ENCODE measurements around the gene PLA2G4A.

The PLA2G4A gene

GRCh38 chr1:186978596-186979556 is 150.1 kb downstream of the PLA2G4A start:
- 96% methylated on average over 5 of the region's 7 CpGs for WGBS
- Histone ChIP-seq H3K4me3 (ENCODE audit: low read length) (no peak overlapping the region), H3K27ac (ENCODE audit: low read depth, low read length) (no peak overlapping the region)

GRCh38 chr1:186980400-186980799 is 151.7 kb downstream of the PLA2G4A start:
- H3K4me3 ChIP-seq (ENCODE audit: low read length) = no peak overlapping the region
- H3K9ac ChIP-seq (ENCODE audit: low read depth, low read length) = no peak overlapping the region
- H3K4me1 ChIP-seq (ENCODE audit: insufficient read depth, low read length) = peaks cover 9% of the 10 kb centered on the region
- no peaks in the 10 kb centered on the region for H3K27me3 ChIP-seq (ENCODE audit: insufficient read depth, low read length)
- no peaks in the 10 kb centered on the region for H3K36me3 ChIP-seq (ENCODE audit: insufficient read depth, low read length)
- no peak overlapping the region for H3K27ac ChIP-seq (ENCODE audit: low read depth, low read length)
- no peaks in the 10 kb centered on the region for H3K9me3 ChIP-seq (ENCODE audit: insufficient read depth, low read depth, low read length)
- WGBS = 98% methylated on average over 2 of the region's 2 CpGs

More at GRCh38 chr1:186978596-186979556, 150.1 kb downstream of the PLA2G4A start:
- Histone ChIP-seq H3K9me3 (ENCODE audit: insufficient read depth, low read depth, low read length) (no peaks in the 10 kb centered on the region), H3K4me1 (ENCODE audit: insufficient read depth, low read length) (no peaks in the 10 kb centered on the region; the same call in 1 of the 2 replicates), H3K36me3 (ENCODE audit: insufficient read depth, low read length) (no peaks in the 10 kb centered on the region), H3K27me3 (ENCODE audit: insufficient read depth, low read length) (no peaks in the 10 kb centered on the region), H3K9ac (ENCODE audit: low read depth, low read length) (no peak overlapping the region)

- H3K36me3 ChIP-seq (ENCODE audit: insufficient read depth, low read length) = no peaks in the 10 kb centered on the region
- H3K27me3 ChIP-seq (ENCODE audit: insufficient read depth, low read length) = no peaks in the 10 kb centered on the region
- H3K9ac ChIP-seq (ENCODE audit: low read depth, low read length) = no peak overlapping the region
- H3K27ac ChIP-seq (ENCODE audit: low read depth, low read length) = no peak overlapping the region
- WGBS = 97% methylated on average over 3 of the region's 3 CpGs
- peaks cover 13% of the 10 kb centered on the region for H3K4me1 ChIP-seq (ENCODE audit: insufficient read depth, low read length)
- H3K9me3 ChIP-seq (ENCODE audit: insufficient read depth, low read depth, low read length) = no peaks in the 10 kb centered on the region
- H3K4me3 ChIP-seq (ENCODE audit: low read length) = no peak overlapping the region
Measured at GRCh38 chr1:186982116-186982515, 153.4 kb downstream of the PLA2G4A start.

- Histone ChIP-seq H3K9me3 (ENCODE audit: insufficient read depth, low read depth, low read length) (no peaks in the 10 kb centered on the region), H3K27ac (ENCODE audit: low read depth, low read length) (no peak overlapping the region), H3K4me1 (ENCODE audit: insufficient read depth, low read length) (peaks cover 13% of the 10 kb centered on the region), H3K36me3 (ENCODE audit: insufficient read depth, low read length) (no peaks in the 10 kb centered on the region), H3K27me3 (ENCODE audit: insufficient read depth, low read length) (no peaks in the 10 kb centered on the region), H3K9ac (ENCODE audit: low read depth, low read length) (no peak overlapping the region), H3K4me3 (ENCODE audit: low read length) (no peak overlapping the region)
- 93% methylated on average over 4 of the region's 4 CpGs for WGBS
Measured at GRCh38 chr1:186983327-186983726, 154.6 kb downstream of the PLA2G4A start.

- Histone ChIP-seq H3K9ac (ENCODE audit: low read depth, low read length) (no peak overlapping the region), H3K4me1 (ENCODE audit: insufficient read depth, low read length) (peaks cover 13% of the 10 kb centered on the region), H3K4me3 (ENCODE audit: low read length) (no peak overlapping the region), H3K27ac (ENCODE audit: low read depth, low read length) (no peak overlapping the region), H3K27me3 (ENCODE audit: insufficient read depth, low read length) (no peaks in the 10 kb centered on the region), H3K36me3 (ENCODE audit: insufficient read depth, low read length) (no peaks in the 10 kb centered on the region), H3K9me3 (ENCODE audit: insufficient read depth, low read depth, low read length) (no peaks in the 10 kb centered on the region)
- WGBS = 55% methylated on average over 4 of the region's 4 CpGs
Measured at GRCh38 chr1:186984959-186985358, 156.2 kb downstream of the PLA2G4A start.

- 44% methylated on average over 2 of the region's 2 CpGs for WGBS
- H3K4me1 ChIP-seq (ENCODE audit: insufficient read depth, low read length) = peaks cover 13% of the 10 kb centered on the region
- no peaks in the 10 kb centered on the region for H3K9me3 ChIP-seq (ENCODE audit: insufficient read depth, low read depth, low read length)
- no peaks in the 10 kb centered on the region for H3K36me3 ChIP-seq (ENCODE audit: insufficient read depth, low read length)
- no peak overlapping the region for H3K9ac ChIP-seq (ENCODE audit: low read depth, low read length)
- no peak overlapping the region for H3K27ac ChIP-seq (ENCODE audit: low read depth, low read length)
- no peak overlapping the region for H3K4me3 ChIP-seq (ENCODE audit: low read length)
- no peaks in the 10 kb centered on the region for H3K27me3 ChIP-seq (ENCODE audit: insufficient read depth, low read length)
Measured at GRCh38 chr1:186985889-186986491, 157.2 kb downstream of the PLA2G4A start.

GRCh38 chr1:186987065-186987464 is 158.3 kb downstream of the PLA2G4A start:
- Histone ChIP-seq H3K9ac (ENCODE audit: low read depth, low read length) (no peak overlapping the region), H3K27ac (ENCODE audit: low read depth, low read length) (no peak overlapping the region), H3K4me3 (ENCODE audit: low read length) (no peak overlapping the region), H3K9me3 (ENCODE audit: insufficient read depth, low read depth, low read length) (no peaks in the 10 kb centered on the region), H3K27me3 (ENCODE audit: insufficient read depth, low read length) (no peaks in the 10 kb centered on the region), H3K36me3 (ENCODE audit: insufficient read depth, low read length) (no peaks in the 10 kb centered on the region), H3K4me1 (ENCODE audit: insufficient read depth, low read length) (peaks cover 13% of the 10 kb centered on the region)
- WGBS = 83% methylated on average over 5 of the region's 5 CpGs

GRCh38 chr1:186987769-186988168 is 159.0 kb downstream of the PLA2G4A start:
- Histone ChIP-seq H3K4me3 (ENCODE audit: low read length) (no peak overlapping the region), H3K9me3 (ENCODE audit: insufficient read depth, low read depth, low read length) (no peaks in the 10 kb centered on the region), H3K36me3 (ENCODE audit: insufficient read depth, low read length) (no peaks in the 10 kb centered on the region), H3K27ac (ENCODE audit: low read depth, low read length) (no peak overlapping the region), H3K9ac (ENCODE audit: low read depth, low read length) (no peak overlapping the region), H3K4me1 (ENCODE audit: insufficient read depth, low read length) (peaks cover 13% of the 10 kb centered on the region), H3K27me3 (ENCODE audit: insufficient read depth, low read length) (no peaks in the 10 kb centered on the region)

- H3K9ac ChIP-seq (ENCODE audit: low read depth, low read length) = no peak overlapping the region
- no peak overlapping the region for H3K27ac ChIP-seq (ENCODE audit: low read depth, low read length)
- H3K4me3 ChIP-seq (ENCODE audit: low read length) = no peak overlapping the region
- H3K27me3 ChIP-seq (ENCODE audit: insufficient read depth, low read length) = no peaks in the 10 kb centered on the region
- 80% methylated on average over 3 of the region's 3 CpGs for WGBS
- no peaks in the 10 kb centered on the region for H3K4me1 ChIP-seq (ENCODE audit: insufficient read depth, low read length)
- H3K36me3 ChIP-seq (ENCODE audit: insufficient read depth, low read length) = no peaks in the 10 kb centered on the region
- H3K9me3 ChIP-seq (ENCODE audit: insufficient read depth, low read depth, low read length) = no peaks in the 10 kb centered on the region
Measured at GRCh38 chr1:186993996-186994395, 165.2 kb downstream of the PLA2G4A start.

- H3K9me3 ChIP-seq (ENCODE audit: insufficient read depth, low read depth, low read length) = no peaks in the 10 kb centered on the region
- no peak overlapping the region for H3K9ac ChIP-seq (ENCODE audit: low read depth, low read length)
- no peaks in the 10 kb centered on the region for H3K27me3 ChIP-seq (ENCODE audit: insufficient read depth, low read length)
- no peaks in the 10 kb centered on the region for H3K36me3 ChIP-seq (ENCODE audit: insufficient read depth, low read length)
- H3K27ac ChIP-seq (ENCODE audit: low read depth, low read length) = no peak overlapping the region
- no peak overlapping the region for H3K4me3 ChIP-seq (ENCODE audit: low read length)
- WGBS = 92% methylated on average over 1 of the region's 1 CpG
- H3K4me1 ChIP-seq (ENCODE audit: insufficient read depth, low read length) = no peaks in the 10 kb centered on the region
Measured at GRCh38 chr1:186994897-186995296, 166.1 kb downstream of the PLA2G4A start.

- Histone ChIP-seq H3K9me3 (ENCODE audit: insufficient read depth, low read depth, low read length) (no peaks in the 10 kb centered on the region), H3K4me3 (ENCODE audit: low read length) (no peak overlapping the region), H3K27ac (ENCODE audit: low read depth, low read length) (no peak overlapping the region), H3K27me3 (ENCODE audit: insufficient read depth, low read length) (no peaks in the 10 kb centered on the region), H3K9ac (ENCODE audit: low read depth, low read length) (no peak overlapping the region), H3K36me3 (ENCODE audit: insufficient read depth, low read length) (no peaks in the 10 kb centered on the region), H3K4me1 (ENCODE audit: insufficient read depth, low read length) (no peaks in the 10 kb centered on the region)
- WGBS = 95% methylated on average over 1 of the region's 1 CpG
Measured at GRCh38 chr1:186996816-186997215, 168.1 kb downstream of the PLA2G4A start.
